HG03354 (cell line): ENCODE results near the gene ERP27.

Experiments
- ATAC-seq: cut with Tn5 transposase; IDR thresholded peaks from one replicate; pipeline ENCODE4 v1.9.1; 2021; ENCODE audit warnings: mild to moderate bottlenecking; ENCODE audit not compliant: unreplicated experiment, poor library complexity, severe bottlenecking

Gene ERP27

DNA sequence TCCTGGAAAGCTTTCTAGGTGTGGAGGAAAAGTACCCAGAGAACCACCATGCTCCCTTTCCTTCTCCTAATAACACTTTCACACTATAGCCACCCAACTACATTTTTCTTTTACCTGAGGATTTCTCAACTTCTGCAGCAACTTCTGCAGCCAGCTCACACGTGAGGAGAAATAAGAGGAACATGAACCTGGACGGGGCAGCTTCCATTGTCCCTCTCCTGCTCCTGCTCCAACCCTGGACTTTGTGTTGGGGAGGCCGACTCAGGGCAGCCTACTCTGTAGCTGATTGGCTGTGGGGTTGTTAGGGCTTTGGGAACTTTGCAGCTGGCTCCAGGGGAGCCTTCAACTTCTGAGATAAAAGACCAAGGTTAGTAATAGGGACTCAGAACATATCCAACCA lies at the start of gene ERP27:
Gene ERP27 (minus strand): TSS at position 237 of the 400 bp plus-strand sequence. CDS start 29 bp downstream, at position 208.
- ATAC-seq = no peak

DNA sequence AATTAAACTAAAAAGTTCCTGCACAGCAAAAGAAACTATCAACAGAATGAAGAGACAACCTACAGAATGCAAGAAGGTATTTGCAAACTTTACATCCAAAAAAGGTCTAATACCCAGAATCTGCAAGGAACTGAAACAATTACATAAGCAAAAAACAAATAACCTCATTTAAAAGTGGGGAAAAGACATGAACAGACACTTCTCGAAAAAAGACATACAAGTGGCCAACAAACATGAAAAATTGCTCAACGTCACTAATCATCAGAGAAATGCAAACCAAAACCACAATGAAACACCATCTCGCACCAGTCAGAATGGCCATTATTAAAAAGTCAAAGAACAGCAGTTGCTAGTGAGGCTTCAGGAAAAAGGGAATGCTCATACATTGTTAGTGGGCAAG lies 49.7 kb upstream of the ERP27 start:
- no peak for ATAC-seq

DNA sequence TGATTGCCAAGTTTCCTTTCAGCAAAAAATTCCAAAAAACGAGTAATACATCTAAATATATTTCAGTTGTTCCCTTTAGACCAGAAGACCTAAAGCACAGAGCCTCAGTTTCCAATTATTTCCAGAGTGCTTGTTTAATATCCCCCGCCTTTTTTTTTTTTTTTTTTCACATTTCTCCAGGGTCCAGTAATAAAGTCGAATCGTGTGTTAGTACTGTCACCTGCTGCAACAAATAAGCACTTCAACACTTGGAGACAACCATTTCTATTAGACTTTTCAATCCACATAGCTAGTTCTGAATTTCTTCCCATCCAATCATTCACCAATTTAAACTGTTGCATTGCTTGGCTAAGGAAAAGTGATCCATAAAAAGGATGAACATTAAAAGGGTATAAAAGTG lies 48.1 kb upstream of the ERP27 start:
- no peak for ATAC-seq

- ATAC-seq = no peak
Observed at GRCh38 chr12:14984766-14985285, 46.5 kb upstream of the ERP27 start.

GRCh38 chr12:14984036-14984435 lies 45.7 kb upstream of the ERP27 start:
- no peak for ATAC-seq

- ATAC-seq = no peak
Observed at GRCh38 chr12:14982991-14983390, 44.7 kb upstream of the ERP27 start.

DNA sequence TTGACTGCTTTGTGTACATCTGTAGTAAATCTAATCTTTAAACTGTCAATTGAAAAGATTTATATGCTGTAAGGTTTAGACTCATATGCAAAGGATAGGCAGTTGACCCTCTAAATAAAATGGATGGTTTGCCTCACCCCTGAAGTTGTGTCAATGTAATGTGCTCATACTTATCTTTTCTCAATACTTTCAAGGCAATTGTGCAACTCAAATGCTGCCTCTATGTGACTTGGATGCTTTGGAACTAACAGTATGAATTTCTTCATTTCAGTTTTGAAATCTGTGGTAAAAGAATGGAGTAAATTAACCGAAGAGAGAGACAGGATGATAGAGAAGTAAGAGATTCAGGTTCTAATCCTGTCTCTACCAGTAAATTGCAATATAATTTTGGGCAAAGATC lies 44.2 kb upstream of the ERP27 start:
- no peak for ATAC-seq

GRCh38 chr12:14981049-14981448 lies 42.7 kb upstream of the ERP27 start:
- no peak for ATAC-seq

DNA sequence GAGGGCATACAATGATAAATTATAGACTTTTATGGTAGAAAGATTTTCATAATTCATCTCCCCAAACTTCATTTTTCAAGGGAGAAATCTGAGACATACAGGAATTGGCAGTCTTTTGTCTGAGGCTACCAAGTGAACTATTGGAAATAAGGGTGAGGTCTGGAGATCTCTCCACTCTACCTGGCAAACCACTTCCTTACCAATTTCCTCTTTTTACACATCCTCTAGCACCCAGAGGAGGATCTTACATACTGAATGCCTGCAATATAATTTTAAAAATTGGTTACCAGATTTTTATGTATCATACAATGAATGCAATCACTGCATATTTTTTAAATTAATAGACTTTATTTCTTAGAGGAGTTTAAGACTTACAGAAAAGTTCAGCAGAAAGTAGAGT lies 41.1 kb upstream of the ERP27 start:
- no peak for ATAC-seq

GRCh38 chr12:14976658-14977057 lies 38.3 kb upstream of the ERP27 start:
- no peak for ATAC-seq

DNA sequence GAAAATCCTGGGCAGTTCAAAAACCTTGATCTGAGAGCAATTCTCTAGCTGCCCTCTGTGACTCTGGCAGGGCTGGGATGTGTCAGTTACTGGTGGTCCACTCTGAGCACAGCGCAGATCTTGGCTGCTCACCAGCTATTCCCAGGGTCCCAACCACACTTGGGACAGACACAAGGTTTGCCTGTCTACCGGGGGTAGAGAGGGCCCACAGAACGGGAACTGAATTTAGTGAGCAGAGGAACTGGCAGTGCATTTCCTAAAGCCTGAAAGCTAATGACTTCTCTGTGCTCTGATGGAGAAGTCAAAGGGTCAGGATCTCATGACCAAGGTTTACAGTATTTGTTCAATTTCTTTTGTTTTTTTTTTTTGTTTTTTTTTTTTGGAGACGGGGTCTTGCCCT lies 37.1 kb upstream of the ERP27 start:
- no peak for ATAC-seq

- ATAC-seq = no peak
Observed at GRCh38 chr12:14974633-14975032, 36.3 kb upstream of the ERP27 start.

DNA sequence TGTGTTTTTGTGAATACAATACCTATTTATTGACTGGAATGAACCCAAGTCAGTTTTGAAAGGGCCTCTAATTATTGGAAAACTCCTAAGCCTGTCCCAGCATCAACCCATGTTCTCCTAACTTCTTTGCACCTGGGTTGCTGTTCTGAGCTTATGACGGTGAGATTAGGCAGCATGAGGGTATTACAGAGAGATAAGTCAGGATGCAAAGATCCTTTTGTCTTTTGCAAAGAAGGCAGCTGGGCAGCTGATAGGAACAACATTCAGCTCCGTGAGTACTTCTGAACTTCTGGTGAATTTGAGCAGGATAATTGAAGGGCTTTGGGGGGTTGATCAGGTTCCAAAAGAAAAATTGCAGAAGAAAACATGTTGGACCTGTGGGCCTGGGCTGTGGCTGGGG lies 34.5 kb upstream of the ERP27 start, which contains the start of gene PDE6H:
Gene PDE6H (plus strand): TSS at position 227 of the 400 bp plus-strand sequence. CDS start 4,971 bp downstream, outside the sequence.
- no peak for ATAC-seq

- no peak for ATAC-seq
Observed at GRCh38 chr12:14970473-14970872, 32.1 kb upstream of the ERP27 start.

- ATAC-seq = no peak
Observed at GRCh38 chr12:14968478-14968877, 30.1 kb upstream of the ERP27 start.

GRCh38 chr12:14965221-14965620 lies 26.9 kb upstream of the ERP27 start:
- no peak for ATAC-seq

GRCh38 chr12:14964406-14964805 lies 26.1 kb upstream of the ERP27 start:
- no peak for ATAC-seq

- ATAC-seq = no peak
Observed at GRCh38 chr12:14963520-14963919, 25.2 kb upstream of the ERP27 start.

DNA sequence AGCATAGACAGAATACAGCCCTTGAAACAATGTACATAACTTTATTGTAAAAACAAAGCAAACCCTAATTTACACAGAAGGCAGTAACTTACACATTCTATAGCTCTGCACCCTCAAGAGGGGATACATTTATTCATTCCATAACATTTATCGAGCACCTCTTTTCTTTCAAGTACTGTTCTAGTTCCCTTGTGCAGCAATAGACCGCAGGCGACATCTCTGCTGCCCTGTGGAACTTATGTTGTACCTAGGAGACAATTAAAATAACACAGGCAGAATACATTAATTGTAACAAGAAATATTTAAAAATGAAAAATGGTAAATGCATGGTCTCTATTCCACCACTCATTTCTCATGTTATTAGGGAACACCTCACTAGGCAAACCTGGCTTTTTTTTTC lies 24.5 kb upstream of the ERP27 start:
- no peak for ATAC-seq

- no peak for ATAC-seq
Observed at GRCh38 chr12:14962153-14962539, 23.8 kb upstream of the ERP27 start.

GRCh38 chr12:14961466-14962152 lies 23.3 kb upstream of the ERP27 start, which contains the start of gene ARHGDIB:
TSS of gene ARHGDIB (minus strand) at chr12:14961601. CDS start at chr12:14950712, 10,889 bp downstream.
- ATAC-seq = peak; percentile 74
